K562 (cell line): ENCODE results near the gene CHRM1. TPM values are rescaled to one million over a fixed set of nuclear protein-coding genes. Genes with fewer than 3 reads are reported as not detected.

Experiments used
- CREBBP ChIP-seq: IDR thresholded peaks from one replicate; pipeline ENCODE4 v1.6.1; 2012; ENCODE audit warnings: low read depth, mild to moderate bottlenecking, control low read depth, inconsistent platforms, low read length
- ELF4 ChIP-seq: fragments of 450-650 bp; formaldehyde crosslinking; IDR thresholded peaks from 2 replicates; pipeline ENCODE4 v1.4.0; 2022; ENCODE audit warnings: missing genetic modification characterization
- GTF3C2 ChIP-seq: IDR thresholded peaks from 3 replicates; pipeline ENCODE4 v1.6.1; 2011; ENCODE audit warnings: borderline replicate concordance, mild to moderate bottlenecking, moderate library complexity; ENCODE audit not compliant: insufficient read length; ENCODE audit errors: extremely low read depth
- NFIC ChIP-seq: fragments of 450-650 bp; IDR thresholded peaks from 2 replicates; pipeline ENCODE4 v1.6.1; 2017; ENCODE audit warnings: mild to moderate bottlenecking, inconsistent platforms
- NRF1 ChIP-seq, 2 experiments: fragments of 450-650 bp; IDR thresholded peaks in 1 of 2; conservative IDR thresholded peaks in 1 of 2; 2 replicates each; pipeline ENCODE4 v1.6.1; 2014; ENCODE audit warnings: mild to moderate bottlenecking in 2 of 2
- THAP7 ChIP-seq: fragments of 250-450 bp; sonication (Bioruptor Pico); IDR thresholded peaks from 2 replicates; pipeline ENCODE4 v1.5.0; 2021
- ZNF224 ChIP-seq: sonication (generic); formaldehyde crosslinking; IDR thresholded peaks from 2 replicates; pipeline ENCODE4 v1.8.0; 2022; ENCODE audit warnings: mild to moderate bottlenecking, missing genetic modification reagents
- polyA plus RNA-seq, 8 experiments: library from polyadenylated mRNA; depleted of rRNA in 4 of 8; stranded (reverse) in 5 of 8; unstranded in 3 of 8; fragments of >200 nt; fragmentation: Nextera tagmentation in 2 of 8; fragmentation: Illumina TruSeq in 1 of 8; extraction: Ambion mirVana in 2 of 8; extraction: Trizol in 1 of 8; gene quantifications; 2 replicates each; pipeline versions ENCODE4 v1.2.1 to v1.2.3, GENCODE V29; 2011 to 2014; ENCODE audit warnings: inconsistent platforms in 1 of 8, missing spikeins in 1 of 8
- total RNA-seq, 7 experiments: library from RNA; depleted of rRNA in 6 of 7; stranded (reverse); fragments of >200 nt in 6 of 7; fragmentation: Illumina TruSeq in 2 of 7; extraction: Trizol in 2 of 7; gene quantifications; 2 replicates each; pipeline versions ENCODE4 v1.2.1 to v1.2.3, GENCODE V29; 2011 to 2021; ENCODE audit warnings: low replicate concordance in 1 of 7
- TF ChIP-seq, protein P1 (sequence below): sonication (generic); formaldehyde crosslinking; IDR thresholded peaks from 2 replicates; pipeline ENCODE4 v1.8.0; 2022; ENCODE audit warnings: missing genetic modification reagents, mild to moderate bottlenecking, borderline replicate concordance
- TF ChIP-seq, protein P2 (sequence below): fragments of 450-650 bp; IDR thresholded peaks from one replicate; pipeline ENCODE4 v1.6.1; 2018; ENCODE audit warnings: mild to moderate bottlenecking, moderate library complexity; ENCODE audit not compliant: partially characterized antibody
- TF ChIP-seq, protein P3 (sequence below): fragments of 450-650 bp; IDR thresholded peaks from 2 replicates; pipeline ENCODE4 v1.7.1; 2018; ENCODE audit warnings: mild to moderate bottlenecking, low read depth; ENCODE audit not compliant: partially characterized antibody
- TF ChIP-seq, protein P4 (sequence below): fragments of 250-450 bp; sonication (Bioruptor Pico); IDR thresholded peaks from 2 replicates; pipeline ENCODE4 v1.4.0; 2020

The CHRM1 gene
- total and polyA plus RNA-seq, 9 of the 15 experiments (the other 6 are each of a cell fraction or from before 2014, with no cell fraction given), result not detected

DNA sequence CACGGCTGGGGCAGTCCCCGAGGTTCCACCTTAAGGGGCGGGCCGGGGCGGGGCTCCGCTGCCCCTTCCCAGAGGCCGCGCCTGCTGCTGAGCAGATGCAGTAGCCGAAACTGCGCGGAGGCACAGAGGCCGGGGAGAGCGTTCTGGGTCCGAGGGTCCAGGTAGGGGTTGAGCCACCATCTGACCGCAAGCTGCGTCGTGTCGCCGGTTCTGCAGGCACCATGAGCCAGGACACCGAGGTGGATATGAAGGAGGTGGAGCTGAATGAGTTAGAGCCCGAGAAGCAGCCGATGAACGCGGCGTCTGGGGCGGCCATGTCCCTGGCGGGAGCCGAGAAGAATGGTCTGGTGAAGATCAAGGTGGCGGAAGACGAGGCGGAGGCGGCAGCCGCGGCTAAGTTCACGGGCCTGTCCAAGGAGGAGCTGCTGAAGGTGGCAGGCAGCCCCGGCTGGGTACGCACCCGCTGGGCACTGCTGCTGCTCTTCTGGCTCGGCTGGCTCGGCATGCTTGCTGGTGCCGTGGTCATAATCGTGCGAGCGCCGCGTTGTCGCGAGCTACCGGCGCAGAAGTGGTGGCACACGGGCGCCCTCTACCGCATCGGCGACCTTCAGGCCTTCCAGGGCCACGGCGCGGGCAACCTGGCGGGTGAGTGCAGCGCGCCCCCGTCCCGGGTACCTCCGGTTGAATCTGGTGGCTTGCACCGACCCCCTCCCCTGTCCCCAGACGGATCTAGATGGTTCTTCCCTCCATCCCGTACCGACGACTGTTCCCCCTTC, 40.2 kb downstream of the CHRM1 start, which contains the start of gene SLC3A2 (continued):
- TF ChIP-seq GTF3C2, result no peak
- TF ChIP-seq, protein P1, sequence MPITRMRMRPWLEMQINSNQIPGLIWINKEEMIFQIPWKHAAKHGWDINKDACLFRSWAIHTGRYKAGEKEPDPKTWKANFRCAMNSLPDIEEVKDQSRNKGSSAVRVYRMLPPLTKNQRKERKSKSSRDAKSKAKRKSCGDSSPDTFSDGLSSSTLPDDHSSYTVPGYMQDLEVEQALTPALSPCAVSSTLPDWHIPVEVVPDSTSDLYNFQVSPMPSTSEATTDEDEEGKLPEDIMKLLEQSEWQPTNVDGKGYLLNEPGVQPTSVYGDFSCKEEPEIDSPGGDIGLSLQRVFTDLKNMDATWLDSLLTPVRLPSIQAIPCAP (CRISPR knock-in tag), result no peak
- no peak; the same call in 1 of the 2 replicates for TF ChIP-seq THAP7 (CRISPR knock-in tag)
- TF ChIP-seq, protein P2, sequence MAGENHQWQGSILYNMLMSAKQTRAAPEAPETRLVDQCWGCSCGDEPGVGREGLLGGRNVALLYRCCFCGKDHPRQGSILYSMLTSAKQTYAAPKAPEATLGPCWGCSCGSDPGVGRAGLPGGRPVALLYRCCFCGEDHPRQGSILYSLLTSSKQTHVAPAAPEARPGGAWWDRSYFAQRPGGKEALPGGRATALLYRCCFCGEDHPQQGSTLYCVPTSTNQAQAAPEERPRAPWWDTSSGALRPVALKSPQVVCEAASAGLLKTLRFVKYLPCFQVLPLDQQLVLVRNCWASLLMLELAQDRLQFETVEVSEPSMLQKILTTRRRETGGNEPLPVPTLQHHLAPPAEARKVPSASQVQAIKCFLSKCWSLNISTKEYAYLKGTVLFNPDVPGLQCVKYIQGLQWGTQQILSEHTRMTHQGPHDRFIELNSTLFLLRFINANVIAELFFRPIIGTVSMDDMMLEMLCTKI, result no peak
- TF ChIP-seq, protein P3, sequence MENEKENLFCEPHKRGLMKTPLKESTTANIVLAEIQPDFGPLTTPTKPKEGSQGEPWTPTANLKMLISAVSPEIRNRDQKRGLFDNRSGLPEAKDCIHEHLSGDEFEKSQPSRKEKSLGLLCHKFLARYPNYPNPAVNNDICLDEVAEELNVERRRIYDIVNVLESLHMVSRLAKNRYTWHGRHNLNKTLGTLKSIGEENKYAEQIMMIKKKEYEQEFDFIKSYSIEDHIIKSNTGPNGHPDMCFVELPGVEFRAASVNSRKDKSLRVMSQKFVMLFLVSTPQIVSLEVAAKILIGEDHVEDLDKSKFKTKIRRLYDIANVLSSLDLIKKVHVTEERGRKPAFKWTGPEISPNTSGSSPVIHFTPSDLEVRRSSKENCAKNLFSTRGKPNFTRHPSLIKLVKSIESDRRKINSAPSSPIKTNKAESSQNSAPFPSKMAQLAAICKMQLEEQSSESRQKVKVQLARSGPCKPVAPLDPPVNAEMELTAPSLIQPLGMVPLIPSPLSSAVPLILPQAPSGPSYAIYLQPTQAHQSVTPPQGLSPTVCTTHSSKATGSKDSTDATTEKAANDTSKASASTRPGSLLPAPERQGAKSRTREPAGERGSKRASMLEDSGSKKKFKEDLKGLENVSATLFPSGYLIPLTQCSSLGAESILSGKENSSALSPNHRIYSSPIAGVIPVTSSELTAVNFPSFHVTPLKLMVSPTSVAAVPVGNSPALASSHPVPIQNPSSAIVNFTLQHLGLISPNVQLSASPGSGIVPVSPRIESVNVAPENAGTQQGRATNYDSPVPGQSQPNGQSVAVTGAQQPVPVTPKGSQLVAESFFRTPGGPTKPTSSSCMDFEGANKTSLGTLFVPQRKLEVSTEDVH, result no peak
- peak; percentile 33 for TF ChIP-seq ELF4
- TF ChIP-seq CREBBP, result no peak
- no peak for TF ChIP-seq ZNF224 (CRISPR knock-in tag)
- TF ChIP-seq NFIC, result no peak; the same call in 1 of the 2 replicates
- peak; percentile 67 to 71 for TF ChIP-seq NRF1 (conservative IDR thresholded peaks at IDR 0.05 in 1 of 2, IDR thresholded peaks at IDR 0.05 in 1 of 2)
- TF ChIP-seq, protein P4, sequence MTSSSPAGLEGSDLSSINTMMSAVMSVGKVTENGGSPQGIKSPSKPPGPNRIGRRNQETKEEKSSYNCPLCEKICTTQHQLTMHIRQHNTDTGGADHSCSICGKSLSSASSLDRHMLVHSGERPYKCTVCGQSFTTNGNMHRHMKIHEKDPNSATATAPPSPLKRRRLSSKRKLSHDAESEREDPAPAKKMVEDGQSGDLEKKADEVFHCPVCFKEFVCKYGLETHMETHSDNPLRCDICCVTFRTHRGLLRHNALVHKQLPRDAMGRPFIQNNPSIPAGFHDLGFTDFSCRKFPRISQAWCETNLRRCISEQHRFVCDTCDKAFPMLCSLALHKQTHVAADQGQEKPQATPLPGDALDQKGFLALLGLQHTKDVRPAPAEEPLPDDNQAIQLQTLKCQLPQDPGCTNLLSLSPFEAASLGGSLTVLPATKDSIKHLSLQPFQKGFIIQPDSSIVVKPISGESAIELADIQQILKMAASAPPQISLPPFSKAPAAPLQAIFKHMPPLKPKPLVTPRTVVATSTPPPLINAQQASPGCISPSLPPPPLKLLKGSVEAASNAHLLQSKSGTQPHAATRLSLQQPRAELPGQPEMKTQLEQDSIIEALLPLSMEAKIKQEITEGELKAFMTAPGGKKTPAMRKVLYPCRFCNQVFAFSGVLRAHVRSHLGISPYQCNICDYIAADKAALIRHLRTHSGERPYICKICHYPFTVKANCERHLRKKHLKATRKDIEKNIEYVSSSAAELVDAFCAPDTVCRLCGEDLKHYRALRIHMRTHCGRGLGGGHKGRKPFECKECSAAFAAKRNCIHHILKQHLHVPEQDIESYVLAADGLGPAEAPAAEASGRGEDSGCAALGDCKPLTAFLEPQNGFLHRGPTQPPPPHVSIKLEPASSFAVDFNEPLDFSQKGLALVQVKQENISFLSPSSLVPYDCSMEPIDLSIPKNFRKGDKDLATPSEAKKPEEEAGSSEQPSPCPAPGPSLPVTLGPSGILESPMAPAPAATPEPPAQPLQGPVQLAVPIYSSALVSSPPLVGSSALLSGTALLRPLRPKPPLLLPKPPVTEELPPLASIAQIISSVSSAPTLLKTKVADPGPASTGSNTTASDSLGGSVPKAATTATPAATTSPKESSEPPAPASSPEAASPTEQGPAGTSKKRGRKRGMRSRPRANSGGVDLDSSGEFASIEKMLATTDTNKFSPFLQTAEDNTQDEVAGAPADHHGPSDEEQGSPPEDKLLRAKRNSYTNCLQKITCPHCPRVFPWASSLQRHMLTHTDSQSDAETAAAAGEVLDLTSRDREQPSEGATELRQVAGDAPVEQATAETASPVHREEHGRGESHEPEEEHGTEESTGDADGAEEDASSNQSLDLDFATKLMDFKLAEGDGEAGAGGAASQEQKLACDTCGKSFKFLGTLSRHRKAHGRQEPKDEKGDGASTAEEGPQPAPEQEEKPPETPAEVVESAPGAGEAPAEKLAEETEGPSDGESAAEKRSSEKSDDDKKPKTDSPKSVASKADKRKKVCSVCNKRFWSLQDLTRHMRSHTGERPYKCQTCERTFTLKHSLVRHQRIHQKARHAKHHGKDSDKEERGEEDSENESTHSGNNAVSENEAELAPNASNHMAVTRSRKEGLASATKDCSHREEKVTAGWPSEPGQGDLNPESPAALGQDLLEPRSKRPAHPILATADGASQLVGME (CRISPR knock-in tag), result no peak
